Left renal cortex interstitium (tissue), 4 donors: ENCODE measurements around the gene ZNF844. TPM values are rescaled to one million over a fixed set of nuclear protein-coding genes. Genes with fewer than 3 reads are reported as not detected.
A peak's percentile ranks its signal among the peaks of the same experiment; 100 is the strongest.
"Not testable (repeated sequence)": the region's sequence is repeated elsewhere in the genome, so short reads cannot be mapped to it uniquely, and the experiment has no call there.

ENCODE experiments used
- DNase-seq, 4 donors: peaks; one replicate each; pipeline ENCODE4 v3.0.0-alpha.2; 2013; ENCODE audit warnings: low read depth in 4 of 4, low spot score in 2 of 4, missing footprints in 1 of 4
- polyA plus RNA-seq, 4 donors: library from polyadenylated mRNA; unstranded; fragments of 120-200 nt; gene quantifications; one replicate each; pipeline ENCODE4 v1.2.1, GENCODE V29; 2013; ENCODE audit not compliant: insufficient read length in 4 of 4

ZNF844 gene
- polyA plus RNA-seq = 10 to 100 TPM; 23.3 to 35.3 (median 30.1) TPM

DNA sequence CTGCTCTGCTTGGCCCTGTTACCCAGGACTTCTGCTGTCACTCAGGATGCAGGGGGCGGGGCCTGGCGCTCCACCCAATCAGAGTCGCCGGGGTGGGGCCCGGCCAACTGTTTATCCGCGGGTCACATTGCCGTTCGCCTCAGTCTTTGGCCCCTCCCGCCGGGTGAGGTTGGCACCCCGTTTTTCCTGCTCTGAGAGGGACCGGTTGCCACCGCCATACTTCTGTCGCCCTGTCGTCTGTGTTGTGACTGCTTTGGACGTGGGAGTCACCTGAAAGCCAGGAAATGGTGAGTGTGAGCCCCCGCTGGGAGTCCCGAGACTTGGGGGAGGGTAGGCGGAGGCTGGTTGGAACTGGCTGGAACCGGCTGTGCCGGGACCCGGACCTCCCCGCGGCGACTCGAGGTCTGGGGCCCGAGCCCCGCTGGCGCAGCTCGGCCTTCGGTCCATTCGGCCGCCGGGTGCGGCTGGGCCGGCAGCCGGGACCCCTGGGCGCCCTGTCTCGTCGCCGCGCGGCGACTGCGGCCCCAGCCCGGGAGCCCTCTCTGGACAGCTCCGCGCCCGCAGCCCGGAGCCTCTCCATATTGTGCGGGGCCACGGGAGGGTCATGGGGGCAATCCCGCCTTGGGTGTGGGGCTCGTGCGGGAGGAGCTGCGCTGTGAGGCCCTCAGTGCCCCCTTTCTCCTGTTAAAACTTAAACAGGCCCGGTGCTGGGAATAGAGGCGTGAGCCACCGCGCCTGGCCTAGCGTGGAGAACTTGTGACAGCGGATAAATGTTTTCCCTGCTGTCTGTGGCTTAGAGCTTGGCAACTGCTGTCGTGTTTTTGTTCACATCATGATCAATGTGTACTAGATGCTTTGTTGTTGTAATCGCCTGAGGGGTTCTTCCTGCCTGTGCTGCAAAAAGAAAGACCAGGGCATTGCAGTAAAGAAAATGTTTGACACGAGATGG lies at the start of gene ZNF844:
Gene ZNF844 (plus strand): TSS at position 142 of the 949 bp plus-strand sequence. CDS start 143 bp downstream, at position 285.
- DNase-seq = peak; percentile 79 to 92 (median 89)

DNA sequence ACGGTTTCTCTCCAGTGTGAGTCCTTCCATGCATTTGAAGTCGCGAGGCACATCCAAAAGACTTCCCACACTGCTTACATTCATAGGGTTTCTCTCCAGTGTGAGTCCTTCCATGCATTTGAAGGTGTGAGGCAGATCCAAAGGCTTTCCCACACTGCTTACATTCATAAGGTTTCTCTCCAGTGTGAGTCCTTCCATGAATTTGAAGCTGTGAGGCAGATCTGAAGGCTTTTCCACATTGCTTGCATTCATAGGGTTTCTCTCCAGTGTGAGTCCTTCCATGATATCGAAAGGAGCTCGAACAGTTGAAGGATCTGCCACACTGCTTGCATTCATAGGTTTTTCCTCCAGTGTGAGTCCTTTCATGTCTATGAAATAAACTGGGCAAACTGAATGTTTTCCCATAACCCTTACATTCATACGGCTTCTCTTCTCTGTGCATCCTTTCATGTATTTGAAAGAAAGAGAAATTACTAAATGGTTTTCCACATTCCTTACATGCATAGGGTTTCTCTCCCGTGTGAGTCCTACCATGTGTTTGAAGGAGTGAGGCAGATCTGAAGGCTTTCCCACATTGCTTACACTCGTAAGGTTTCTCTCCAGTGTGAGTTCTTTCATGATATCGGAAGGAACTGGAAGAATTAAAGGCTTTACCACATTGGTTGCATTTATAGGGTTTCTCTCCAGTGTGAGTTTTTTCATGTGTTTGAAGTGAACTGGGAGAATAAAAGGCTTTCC lies 49.3 kb upstream of the ZNF844 start:
- no peak for DNase-seq

DNA sequence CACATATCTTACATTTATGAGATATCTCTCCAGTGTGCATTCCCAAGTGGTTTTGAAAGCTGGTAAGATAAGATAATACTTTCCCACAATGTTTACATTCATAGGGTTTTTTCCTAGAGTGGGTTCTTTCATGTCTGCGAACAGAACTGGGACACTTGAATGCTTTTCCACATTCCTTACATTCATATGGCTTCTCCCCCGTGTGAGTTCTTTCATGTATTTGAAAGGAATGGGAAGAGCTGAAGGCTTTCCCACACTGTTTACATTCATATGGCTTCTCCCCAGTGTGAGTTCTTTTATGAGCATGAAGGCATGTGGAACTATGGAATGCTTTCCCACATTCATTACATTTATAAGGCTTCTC lies 48.8 kb upstream of the ZNF844 start:
- DNase-seq = no peak

DNA sequence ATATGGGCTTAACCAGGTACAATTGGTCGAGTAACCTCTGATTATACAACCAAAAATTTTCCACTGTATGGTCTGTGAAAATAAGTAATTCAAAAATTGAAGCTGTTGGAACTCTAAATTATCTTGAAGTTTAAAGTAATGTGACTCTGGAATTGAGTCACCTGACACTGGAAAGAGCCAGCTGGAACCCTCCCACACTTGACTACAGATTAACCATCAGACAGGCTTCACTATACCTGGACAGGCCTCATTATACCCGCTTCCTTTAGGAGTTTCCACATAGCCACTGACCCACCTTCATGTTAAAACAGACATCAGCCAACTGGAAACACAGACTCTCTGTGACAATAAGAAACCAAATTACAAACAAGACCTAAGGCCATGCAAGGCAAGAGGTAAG lies 30.3 kb upstream of the ZNF844 start:
- peak in 2 of 4 donors; percentile 31 to 53 for DNase-seq

DNA sequence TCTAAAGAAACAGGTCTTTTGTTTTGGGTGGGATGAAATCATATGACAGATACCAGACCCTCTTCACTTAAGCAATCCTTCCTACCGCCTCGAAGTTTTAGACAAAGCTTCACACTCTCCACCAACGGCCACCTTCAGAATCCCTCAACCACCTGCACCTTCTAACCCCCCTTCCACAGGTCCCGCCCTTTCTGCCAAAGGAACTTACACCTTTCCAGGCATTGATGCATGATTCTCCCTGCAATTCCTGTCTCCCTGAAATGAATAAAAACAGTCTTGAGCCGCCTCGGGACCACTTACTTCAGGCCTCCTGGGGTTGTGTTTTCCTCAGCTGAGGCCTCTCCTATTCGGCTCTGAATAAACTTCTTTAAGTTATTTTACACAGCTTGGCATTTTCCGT lies 29.9 kb upstream of the ZNF844 start:
- DNase-seq = peak in 1 of 4 donors; percentile 43

DNA sequence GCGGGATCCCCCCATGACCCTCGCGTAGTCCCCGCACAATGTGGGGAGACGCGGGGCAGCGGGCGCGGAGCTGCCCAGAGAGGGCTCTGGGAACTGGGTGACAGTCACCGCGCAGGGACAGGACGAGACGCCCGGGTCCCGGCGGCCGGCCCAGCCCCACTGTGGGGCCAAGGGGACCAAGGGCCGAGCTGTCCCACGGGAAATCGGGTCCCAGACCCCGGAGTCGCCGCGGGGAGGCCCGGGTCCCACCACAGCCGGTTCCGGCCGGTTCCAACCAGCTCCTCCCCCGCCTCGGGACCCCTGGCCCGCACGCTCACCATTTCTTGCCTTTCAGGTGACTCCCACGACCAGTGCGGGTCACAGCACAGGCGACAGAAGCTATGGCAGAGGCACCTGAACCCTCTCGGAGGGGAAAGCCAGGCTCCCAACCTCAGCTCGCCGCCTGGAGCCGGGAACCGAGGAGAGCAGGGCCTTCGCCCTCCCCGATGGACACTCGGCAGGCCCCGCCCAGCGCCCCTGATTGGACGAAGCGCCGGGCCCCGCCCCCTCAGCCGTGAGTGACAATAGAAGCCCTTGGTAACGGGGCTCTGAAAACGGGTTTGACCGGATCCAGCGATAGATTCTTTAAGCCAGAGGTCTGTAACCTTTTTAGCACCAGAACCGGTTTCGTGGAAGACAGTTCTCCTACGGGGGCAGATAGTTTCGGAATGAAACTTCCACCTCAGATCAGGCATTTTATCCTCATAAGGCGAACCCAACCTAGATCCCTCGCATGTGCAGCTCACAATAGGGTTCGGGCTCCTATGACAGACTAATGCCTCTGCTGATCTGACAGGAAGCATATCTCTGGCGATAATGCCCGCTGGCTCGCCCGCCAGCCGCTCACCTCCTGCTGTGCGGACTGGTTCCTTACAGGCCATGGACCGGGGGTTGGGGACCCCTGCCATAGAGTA lies 29.0 kb upstream of the ZNF844 start, which contains the start of gene ZNF433:
Gene ZNF433 (minus strand): TSS at position 460 of the 953 bp plus-strand sequence. CDS start 140 bp downstream, at position 320.
- peak; percentile 81 to 91 (median 90) for DNase-seq

DNA sequence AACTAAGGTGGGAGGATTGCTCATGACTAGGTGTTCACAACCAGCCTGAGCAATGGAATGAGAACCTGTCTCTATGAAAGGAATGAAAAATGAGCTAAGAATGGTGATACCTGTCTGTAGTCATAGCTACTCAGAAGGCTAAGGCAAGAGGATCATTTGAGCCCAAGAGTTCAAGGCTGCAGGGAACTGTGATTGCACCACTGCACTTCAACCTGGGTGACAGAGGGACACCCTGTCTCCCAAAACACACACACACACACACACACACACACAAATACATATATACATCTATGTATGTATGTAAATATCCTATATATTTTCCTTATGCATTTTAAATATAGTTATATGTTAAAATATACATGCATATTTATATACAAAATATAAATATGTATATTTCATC lies 21.6 kb upstream of the ZNF844 start:
- DNase-seq = no peak

DNA sequence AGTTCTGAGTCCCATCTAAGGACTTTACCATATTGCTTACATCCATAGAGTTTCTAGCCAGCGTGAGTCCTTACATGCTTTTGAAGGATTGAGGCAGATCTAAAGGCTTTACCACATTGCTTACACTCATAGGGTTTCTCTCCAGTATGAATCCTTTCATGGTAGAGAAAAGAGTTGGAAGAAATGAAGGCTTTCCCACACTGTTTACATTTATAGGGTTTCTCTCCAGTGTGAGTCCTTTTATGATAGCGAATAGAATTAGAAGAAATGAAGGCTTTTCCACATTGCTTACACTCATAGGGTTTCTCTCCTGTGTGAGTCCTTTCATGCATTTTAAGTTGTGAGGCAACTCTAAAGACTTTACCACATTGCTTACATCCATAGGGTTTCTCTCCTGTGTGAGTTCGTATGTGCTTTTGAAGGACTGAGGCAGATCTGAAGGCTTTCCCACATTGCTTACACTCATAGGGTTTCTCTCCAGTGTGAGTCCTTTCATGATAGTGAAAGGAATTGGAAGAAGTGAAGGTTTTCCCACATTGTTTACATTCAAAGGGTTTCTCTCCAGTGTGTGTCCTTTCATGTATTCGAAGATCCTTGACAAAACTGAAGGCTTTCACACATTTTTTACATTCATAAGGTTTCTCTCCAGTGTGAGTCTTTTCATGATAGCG lies 20.6 kb upstream of the ZNF844 start:
- no peak for DNase-seq

DNA sequence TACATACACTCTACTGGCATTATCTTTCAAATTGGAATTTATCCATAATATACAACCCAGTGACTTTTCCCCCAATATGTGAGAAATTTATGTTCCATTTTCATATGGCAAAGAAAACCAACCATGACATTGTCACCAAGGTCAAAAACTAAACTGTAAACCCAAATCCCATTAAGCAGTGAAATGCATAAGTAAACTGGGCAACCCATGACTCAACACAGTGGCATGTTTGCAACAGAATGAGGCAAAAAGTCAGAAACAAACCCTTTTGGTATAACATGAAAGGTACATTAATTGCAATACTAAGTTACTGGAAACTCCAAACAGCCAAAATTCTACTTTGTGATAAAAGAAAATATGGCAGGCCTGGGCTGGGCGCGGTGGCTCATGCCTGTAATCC lies 16.7 kb upstream of the ZNF844 start:
- DNase-seq = no peak

DNA sequence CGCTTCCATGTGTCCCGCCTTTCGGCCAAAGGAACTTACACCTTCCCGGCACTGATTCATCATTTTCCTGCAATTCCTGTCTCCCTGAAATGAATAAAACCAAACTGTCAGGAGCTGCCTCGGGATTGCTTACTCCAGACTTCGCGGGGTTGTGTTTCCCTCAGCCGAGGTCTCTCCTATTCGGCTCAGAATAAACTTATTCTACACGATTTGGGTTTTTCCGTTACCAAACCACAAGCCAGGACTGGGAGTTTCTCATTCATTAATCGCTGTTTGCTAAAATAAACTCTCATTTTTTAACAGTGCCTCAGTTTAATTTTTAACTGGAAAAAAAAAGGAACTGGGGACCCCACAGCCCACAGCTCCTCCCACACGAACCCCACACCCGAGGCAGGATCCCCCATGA lies 12.4 kb upstream of the ZNF844 start:
- DNase-seq = peak in 1 of 4 donors; percentile 17

DNA sequence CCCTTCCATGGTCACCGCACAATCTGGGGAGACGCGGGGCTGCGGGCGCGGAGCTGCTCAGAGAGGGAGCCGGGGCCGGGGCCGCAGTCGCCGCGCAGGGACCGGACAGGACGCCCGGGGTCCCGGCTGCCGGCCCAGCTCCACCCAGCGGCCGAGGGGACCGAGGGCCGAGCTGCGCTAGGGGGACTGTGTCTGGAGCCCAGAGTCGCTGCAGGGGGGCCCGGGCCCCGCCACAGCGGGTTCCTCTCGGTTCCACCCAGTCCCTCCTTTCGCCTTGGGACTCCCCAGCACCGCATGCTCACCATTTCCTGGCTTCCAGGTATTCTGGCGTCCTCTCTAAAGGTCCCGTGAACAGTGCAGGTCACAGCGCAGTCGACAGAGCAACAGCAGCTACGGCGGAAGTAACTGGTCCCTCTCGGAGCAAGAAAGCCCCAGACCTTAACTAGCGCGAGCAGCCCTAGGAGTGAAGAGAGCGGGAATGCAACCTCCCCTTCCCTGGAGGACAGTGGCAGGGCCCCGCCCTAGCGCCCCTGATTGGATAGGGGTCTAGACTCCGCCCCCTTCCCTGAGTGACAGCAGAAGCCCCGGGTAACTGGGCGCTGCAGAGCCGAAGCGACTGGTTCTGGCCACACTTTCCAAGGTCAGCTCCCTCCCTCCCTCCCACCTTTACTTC lies 11.9 kb upstream of the ZNF844 start, which contains the start of gene ZNF878:
Gene ZNF878 (minus strand): TSS at position 465 of the 673 bp plus-strand sequence. CDS start 160 bp downstream, at position 305.
- DNase-seq = peak; percentile 79 to 94 (median 87)

DNA sequence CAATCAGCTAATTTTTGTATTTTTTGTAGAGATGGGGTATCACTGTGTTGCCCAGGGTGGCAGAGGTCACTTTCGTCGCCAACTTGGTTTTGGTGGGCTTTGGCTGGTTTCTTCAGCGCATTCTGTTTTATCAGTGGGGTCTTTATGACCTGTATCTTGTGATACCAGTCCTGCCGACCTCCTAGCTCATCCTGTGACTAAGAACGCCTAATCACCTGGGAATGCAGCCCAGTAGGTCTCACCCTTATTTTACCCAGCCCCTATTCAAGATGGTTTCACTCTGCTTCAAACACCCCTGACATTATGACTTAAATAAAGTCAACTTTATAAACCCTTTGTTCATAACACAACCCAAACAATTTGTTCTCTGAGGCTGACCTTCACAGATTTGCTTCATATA lies 8.7 kb upstream of the ZNF844 start:
- DNase-seq = no peak

DNA sequence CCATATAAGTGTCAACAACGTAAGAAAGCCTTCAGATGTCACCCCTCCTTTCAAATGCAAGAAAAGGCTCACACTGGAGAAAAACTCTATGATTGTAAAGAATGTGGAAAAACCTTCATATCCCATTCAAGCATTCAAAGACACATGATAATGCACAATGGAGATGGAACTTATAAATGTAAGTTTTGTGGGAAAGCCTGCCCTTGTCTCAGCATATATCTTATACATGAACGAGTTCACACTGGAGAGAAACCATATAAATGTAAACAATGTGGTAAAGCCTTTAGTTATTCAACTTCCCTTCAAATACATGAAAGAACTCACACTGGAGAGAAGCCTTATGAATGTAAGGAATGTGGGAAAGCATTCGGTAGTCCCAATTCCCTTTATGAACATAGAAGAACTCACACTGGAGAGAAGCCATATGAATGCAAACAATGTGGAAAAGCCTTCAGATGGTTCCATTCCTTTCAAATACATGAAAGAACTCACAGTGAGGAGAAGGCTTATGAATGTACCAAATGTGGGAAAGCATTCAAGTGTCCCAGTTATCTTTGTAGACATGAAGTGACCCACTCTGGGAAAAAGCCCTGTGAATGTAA lies 11.1 kb downstream of the ZNF844 start:
- no peak for DNase-seq

DNA sequence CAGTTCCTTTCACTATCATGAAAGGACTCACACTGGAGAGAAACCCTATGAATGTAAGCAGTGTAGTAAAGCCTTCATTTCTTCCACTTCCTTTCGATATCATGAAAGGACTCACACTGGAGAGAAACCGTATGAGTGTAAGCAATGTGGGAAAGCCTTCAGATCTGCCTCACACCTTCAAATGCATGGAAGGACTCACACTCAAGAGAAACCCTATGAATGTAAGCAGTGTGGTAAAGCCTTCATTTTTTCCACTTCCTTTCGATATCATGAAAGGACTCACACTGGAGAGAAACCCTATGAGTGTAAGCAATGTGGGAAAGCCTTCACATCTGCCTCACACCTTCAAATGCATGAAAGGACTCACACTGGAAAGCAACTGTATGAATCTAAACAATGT lies 11.8 kb downstream of the ZNF844 start:
- DNase-seq = not testable (repeated sequence)

DNA sequence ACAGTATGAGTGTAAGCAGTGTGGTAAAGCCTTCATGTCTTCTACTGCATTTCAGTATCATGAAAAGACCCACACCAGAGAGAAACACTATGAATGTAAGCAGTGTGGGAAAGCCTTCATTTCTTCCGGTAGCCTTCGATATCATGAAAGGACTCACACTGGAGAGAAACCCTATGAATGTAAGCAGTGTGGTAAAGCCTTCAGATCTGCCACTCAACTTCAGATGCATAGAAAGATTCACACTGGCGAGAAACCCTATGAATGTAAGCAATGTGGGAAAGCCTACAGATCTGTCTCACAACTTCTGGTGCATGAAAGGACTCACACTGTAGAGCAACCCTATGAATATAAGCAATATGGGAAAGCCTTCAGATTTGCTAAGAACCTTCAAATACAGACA lies 12.8 kb downstream of the ZNF844 start:
- DNase-seq = no peak

DNA sequence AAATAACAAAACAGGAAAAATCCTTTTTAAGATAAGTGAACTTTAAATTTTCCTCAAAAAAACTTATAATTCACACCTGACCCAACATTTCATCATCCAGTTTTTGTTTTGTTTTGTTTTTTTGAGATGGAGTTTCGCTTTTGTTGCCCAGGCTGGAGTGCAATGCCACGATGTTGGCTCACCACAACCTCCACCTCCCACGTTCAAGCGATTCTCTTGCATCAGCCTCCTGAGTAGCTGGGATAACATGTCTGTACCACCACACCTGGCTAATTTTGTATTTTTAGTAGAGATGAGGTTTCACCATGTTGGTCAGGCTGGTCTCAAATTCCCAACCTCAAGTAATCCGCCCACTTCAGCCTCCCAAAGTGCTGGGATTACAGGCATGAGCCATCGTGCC lies 18.8 kb downstream of the ZNF844 start:
- not testable (repeated sequence) for DNase-seq

DNA sequence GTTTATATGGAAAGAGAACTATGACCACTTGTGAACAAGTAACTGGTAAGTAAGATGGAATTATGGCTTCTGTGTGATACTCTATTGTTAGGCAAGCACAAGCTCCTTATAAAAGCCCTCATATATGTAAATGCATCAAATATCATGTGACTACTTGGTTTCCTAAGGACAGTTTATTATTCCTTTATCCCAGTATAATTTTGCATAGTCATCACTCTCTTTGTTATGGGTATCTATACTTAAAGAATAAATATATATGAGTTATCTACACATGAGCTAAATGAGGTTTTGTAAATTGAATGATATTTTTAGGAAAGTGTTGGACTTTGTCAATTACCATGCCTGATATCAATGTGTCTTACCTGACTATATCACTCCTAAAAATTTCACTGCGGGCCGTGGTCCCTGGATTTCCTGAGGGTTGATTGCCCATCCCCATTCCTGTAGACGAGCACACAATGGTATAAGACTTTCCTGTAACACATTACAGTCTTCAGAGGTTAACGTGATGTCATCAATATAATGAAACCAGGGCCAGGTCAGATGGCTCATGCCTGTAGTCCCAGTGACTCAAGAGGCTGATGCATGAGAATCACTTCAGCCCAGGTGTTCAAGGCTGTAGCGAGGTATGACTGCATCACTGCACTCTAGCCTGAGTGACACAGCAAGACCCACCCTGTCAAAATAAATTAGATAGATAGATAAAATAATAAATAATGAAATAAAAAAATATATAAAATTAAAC lies 20.7 kb downstream of the ZNF844 start:
- DNase-seq = no peak

DNA sequence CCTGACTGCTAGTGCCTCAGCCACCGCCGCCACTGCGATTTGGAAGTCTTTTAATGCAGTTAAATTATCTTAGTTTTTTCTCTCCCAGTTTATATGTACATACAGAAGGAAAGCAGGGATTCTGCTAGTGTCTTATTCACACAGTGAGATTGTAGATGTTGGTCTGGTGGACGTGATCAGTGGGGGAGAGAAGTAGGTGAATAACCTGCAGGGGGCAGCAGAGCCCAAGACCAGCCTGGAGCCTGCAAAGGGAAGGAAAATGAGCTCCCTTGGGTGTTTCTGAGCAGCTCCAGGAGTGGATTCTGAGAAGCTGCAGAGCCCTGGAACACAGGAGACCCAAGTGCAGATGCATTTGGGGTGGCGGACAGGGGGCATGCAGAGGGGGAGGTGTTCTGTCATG lies 26.3 kb downstream of the ZNF844 start:
- peak in 1 of 4 donors; percentile 49 for DNase-seq
